Kidney epithelial cell (primary cell): ENCODE data around the gene TLCD3B. TPM values are rescaled to one million over a fixed set of nuclear protein-coding genes. Genes with fewer than 3 reads are reported as not detected.

Experiments
- DNase-seq: peaks from one replicate; pipeline ENCODE4 v3.0.0-alpha.2; 2010; ENCODE audit warnings: low read depth
- H3K27me3 ChIP-seq: 2 replicates; pipeline ENCODE4 v1.6.0; 2011; ENCODE audit warnings: low read length; ENCODE audit not compliant: control insufficient read depth, insufficient read depth
- H3K36me3 ChIP-seq: 2 replicates; pipeline ENCODE4 v1.5.1; 2011; ENCODE audit warnings: low read length; ENCODE audit not compliant: control insufficient read depth, insufficient read depth
- H3K4me3 ChIP-seq: 2 replicates; pipeline ENCODE4 v1.5.1; 2011; ENCODE audit warnings: low read depth, mild to moderate bottlenecking, control low read depth, low read length
- total RNA-seq: library from RNA; depleted of rRNA; stranded (reverse); fragments of >200 nt; gene quantifications from 2 replicates; pipeline ENCODE4 v1.2.3, GENCODE V29; 2015
- TF ChIP-seq, protein P1 (sequence below): IDR thresholded peaks from 2 replicates; pipeline ENCODE4 v1.5.1; 2011; ENCODE audit warnings: mild to moderate bottlenecking, moderate library complexity, low read length, control low read depth, inconsistent platforms; ENCODE audit not compliant: insufficient read depth, poor library complexity, severe bottlenecking

The TLCD3B gene
- total RNA-seq, 1 donor from 2014 or later = not detected

DNA sequence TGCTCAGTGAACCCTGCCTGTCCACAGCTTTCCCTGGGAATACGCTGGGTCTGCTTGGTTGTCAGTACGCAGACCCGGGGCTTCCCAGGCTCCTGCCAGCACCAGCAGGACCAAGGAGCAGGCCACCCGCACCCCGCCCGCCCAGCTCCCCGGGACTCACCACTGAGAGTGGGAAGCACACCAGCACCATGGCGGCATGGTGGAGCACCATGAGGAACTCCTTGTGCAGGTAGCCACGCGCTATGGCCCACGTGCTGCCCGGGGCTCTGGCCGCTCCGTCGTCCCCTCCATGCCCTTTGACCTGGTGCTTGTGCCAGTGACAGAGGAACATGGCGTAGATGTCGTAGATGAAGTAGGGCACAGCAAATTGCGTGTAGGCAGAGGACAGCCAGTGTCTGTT, 4.6 kb downstream of the TLCD3B start:
- Histone ChIP-seq H3K27me3 (peaks cover 55% of the 10 kb centered on the region), H3K36me3 (no peaks in the 10 kb centered on the region), H3K4me3 (no peak overlapping the region)
- TF ChIP-seq, protein P1, sequence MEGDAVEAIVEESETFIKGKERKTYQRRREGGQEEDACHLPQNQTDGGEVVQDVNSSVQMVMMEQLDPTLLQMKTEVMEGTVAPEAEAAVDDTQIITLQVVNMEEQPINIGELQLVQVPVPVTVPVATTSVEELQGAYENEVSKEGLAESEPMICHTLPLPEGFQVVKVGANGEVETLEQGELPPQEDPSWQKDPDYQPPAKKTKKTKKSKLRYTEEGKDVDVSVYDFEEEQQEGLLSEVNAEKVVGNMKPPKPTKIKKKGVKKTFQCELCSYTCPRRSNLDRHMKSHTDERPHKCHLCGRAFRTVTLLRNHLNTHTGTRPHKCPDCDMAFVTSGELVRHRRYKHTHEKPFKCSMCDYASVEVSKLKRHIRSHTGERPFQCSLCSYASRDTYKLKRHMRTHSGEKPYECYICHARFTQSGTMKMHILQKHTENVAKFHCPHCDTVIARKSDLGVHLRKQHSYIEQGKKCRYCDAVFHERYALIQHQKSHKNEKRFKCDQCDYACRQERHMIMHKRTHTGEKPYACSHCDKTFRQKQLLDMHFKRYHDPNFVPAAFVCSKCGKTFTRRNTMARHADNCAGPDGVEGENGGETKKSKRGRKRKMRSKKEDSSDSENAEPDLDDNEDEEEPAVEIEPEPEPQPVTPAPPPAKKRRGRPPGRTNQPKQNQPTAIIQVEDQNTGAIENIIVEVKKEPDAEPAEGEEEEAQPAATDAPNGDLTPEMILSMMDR = no peak
- DNase-seq = no peak

DNA sequence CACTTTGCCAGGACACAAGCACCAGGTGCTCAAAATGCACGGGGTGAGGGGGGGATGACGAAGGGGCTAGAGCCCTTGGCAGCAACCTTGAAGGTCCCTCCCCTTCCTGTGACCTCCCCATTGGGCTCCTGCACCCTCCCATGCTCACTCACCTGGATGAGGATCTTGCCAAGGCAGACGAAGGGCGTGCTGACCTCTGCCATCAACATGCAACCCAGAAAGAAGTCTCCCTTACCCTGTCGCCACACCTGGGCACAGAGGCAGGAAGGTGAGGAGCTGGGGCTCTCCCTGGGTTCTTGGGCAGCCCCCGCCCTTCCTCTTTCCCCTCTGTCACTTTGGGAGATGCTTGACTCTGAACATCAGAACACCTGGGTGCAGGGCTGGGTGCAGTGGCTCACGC, 5.5 kb downstream of the TLCD3B start:
- H3K4me3 ChIP-seq = no peak overlapping the region
- no peaks in the 10 kb centered on the region for H3K36me3 ChIP-seq
- TF ChIP-seq, protein P1 = no peak
- DNase-seq = no peak
- peaks cover 47% of the 10 kb centered on the region for H3K27me3 ChIP-seq

DNA sequence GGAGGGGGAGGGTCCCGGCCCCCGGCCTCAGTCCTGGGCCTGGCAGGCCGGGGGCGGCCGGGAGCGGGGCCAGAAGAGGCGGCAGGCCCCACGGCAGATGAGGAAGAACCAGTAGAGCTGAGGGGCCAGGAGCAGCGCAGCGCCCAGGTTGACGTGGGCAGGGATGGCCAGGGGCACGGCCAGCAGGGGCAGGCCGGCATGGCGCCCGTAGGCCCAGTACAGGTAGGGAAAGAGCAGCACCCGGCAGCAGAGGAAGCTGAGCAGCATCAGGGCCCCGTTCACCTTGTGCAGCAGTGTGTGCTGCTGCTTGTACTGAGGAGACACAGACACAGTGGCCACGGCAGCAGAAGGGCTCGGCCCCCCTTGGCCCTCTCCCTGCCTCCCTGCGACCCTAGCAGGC, 5.9 kb downstream of the TLCD3B start:
- Histone ChIP-seq H3K4me3 (no peak overlapping the region), H3K36me3 (no peaks in the 10 kb centered on the region), H3K27me3 (peaks cover 42% of the 10 kb centered on the region)
- DNase-seq = no peak
- TF ChIP-seq, protein P1 = no peak

DNA sequence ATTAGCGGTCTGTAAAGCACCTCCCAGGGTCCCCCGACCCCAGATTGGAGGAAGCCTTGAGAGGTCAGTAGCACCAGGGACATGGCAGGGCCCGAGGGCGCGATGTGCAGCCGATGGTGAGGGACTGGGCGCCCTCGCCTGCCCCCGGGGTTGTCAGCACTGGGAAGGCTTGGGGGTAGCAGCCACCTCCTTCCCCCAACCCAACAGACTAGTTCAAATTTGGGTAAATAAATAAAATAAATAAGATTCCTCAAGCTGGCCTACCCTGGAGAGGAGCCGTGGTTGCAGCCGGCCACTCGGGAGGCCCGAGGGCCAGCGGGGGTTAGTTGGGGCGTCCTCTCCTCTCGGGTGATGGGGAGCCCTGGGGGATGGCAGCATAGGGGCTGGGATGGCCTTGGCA, 6.6 kb downstream of the TLCD3B start:
- no peak for DNase-seq
- TF ChIP-seq, protein P1 = no peak
- no peaks in the 10 kb centered on the region for H3K36me3 ChIP-seq
- H3K27me3 ChIP-seq = peaks cover 36% of the 10 kb centered on the region
- no peak overlapping the region for H3K4me3 ChIP-seq

DNA sequence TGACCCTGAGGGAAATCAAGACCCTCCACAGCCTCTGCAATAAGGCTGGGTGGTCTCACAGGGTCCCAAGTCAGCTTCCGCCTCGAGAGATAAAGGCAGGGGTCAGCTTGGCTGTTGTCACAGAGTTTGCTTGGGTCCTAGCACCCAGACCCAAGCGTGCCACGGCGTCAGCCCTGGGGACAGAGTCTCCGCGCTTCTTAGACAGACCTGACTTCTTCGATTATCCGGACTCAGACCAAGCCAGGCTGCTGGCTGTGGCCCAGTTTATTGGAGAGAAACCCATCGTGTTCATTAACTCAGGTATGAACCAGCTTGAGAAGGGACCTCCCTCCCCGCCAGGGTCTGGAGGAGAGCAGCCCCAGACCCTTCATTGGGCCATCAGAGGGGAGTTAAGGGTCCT, 7.5 kb downstream of the TLCD3B start:
- no peak overlapping the region for H3K4me3 ChIP-seq
- DNase-seq = no peak
- no peaks in the 10 kb centered on the region for H3K36me3 ChIP-seq
- TF ChIP-seq, protein P1 = no peak
- H3K27me3 ChIP-seq = peaks cover 27% of the 10 kb centered on the region

DNA sequence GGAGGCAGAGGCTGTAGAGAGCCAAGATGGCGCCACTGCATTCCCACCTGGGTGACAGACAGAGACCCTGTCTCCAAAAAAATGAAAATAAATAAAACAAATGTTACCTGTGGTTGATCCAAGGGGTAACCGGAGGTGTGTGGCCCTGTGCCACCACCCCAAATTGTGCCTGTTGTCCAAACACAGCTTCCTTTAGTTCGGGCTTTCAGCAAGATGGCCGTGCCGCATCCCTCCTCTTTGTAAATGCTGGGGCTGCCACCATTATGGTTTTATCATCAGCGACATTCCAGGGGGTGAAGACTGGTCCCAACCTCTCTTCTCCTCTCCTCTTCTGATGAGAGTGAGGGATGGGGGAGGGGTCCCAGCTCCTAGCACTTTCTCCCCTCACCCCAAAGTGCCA, 8.2 kb downstream of the TLCD3B start, which contains the start of gene C16orf92:
C16orf92 (plus strand) TSS at position 312 of the 400 bp plus-strand sequence. CDS start 143 bp downstream, outside the sequence.
- H3K27me3 ChIP-seq = peaks cover 20% of the 10 kb centered on the region
- DNase-seq = no peak
- H3K36me3 ChIP-seq = no peaks in the 10 kb centered on the region
- no peak within 1 kb of the TSS for H3K4me3 ChIP-seq
- TF ChIP-seq, protein P1 = no peak
